Measurements from ENCODE around the gene ITGA11.

- no peak for TF ChIP-seq POLR2AphosphoS5 (IDR thresholded peaks at IDR 0.05)
- TF ChIP-seq CTCF (IDR thresholded peaks at IDR 0.05): no peak
- TF ChIP-seq EP300 (IDR thresholded peaks at IDR 0.05): no peak
Observed at GRCh38 chr15:68382286-68383007, 49.5 kb downstream of the ITGA11 start.

Data from stomach (tissue), 4 donors.